OCI-LY7 (cell line): ENCODE results near the gene ACSS1. TPM values are rescaled to one million over a fixed set of nuclear protein-coding genes. Genes with fewer than 3 reads are reported as not detected.

Source experiments
- BruUV-seq: library from RNA; stranded (reverse); fragments of 400-500 nt; replicated peaks from 2 replicates; lab custom pipeline; 2021; lab: Mats Ljungman, UMichigan
- CTCF ChIA-PET: fragments of 300-600 bp; sonication (Branson Sonifier 250); formaldehyde crosslinking; loops from one replicate; lab custom pipeline; 2022; ENCODE audit warnings: antibody characterized with exemption; ENCODE audit not compliant: unreplicated experiment; lab: Charles Lee
- POLR2A ChIA-PET: fragments of 300-600 bp; sonication (Branson Sonifier 250); formaldehyde crosslinking; loops from one replicate; lab custom pipeline; 2022; ENCODE audit warnings: antibody characterized with exemption; lab: Charles Lee
- DNase-seq: peaks from one replicate; pipeline ENCODE4 v3.0.0-alpha.2; 2015; ENCODE audit warnings: low spot score
- H2AFZ ChIP-seq: fragments of 200-600 bp; sonication (generic), shearing (Covaris generic); 2 replicates; pipeline ENCODE4 v1.6.1; 2014; ENCODE audit warnings: mild to moderate bottlenecking, antibody characterized with exemption, low read length, moderate library complexity
- H3K27ac ChIP-seq: fragments of 200-600 bp; sonication (generic); 2 replicates; pipeline ENCODE4 v1.5.1; 2014; ENCODE audit warnings: mixed run types, low read depth, mild to moderate bottlenecking, moderate library complexity, low read length, inconsistent platforms; ENCODE audit not compliant: poor library complexity, severe bottlenecking
- H3K36me3 ChIP-seq: fragments of 200-600 bp; sonication (generic); 2 replicates; pipeline ENCODE4 v1.6.1; 2014; ENCODE audit warnings: mild to moderate bottlenecking, antibody characterized with exemption, low read length, moderate library complexity, mixed read lengths; ENCODE audit not compliant: insufficient read depth
- H3K4me1 ChIP-seq: fragments of 200-600 bp; sonication (generic); 2 replicates; pipeline ENCODE4 v1.5.1; 2014; ENCODE audit warnings: mild to moderate bottlenecking, low read length; ENCODE audit not compliant: insufficient read depth, poor library complexity, severe bottlenecking
- H3K4me2 ChIP-seq: fragments of 200-600 bp; sonication (generic); 2 replicates; pipeline ENCODE4 v1.6.1; 2014; ENCODE audit warnings: mild to moderate bottlenecking, low read length
- H3K4me3 ChIP-seq: fragments of 200-600 bp; sonication (generic); 2 replicates; pipeline ENCODE4 v1.5.1; 2014; ENCODE audit warnings: mild to moderate bottlenecking, low read depth, low read length; ENCODE audit not compliant: poor library complexity, severe bottlenecking
- H3K79me2 ChIP-seq: fragments of 200-600 bp; sonication (generic); 2 replicates; pipeline ENCODE4 v1.6.1; 2016; ENCODE audit warnings: low read depth, mild to moderate bottlenecking, low read length, moderate library complexity, mixed read lengths; ENCODE audit not compliant: insufficient read depth
- H3K9me2 ChIP-seq: fragments of 200-600 bp; sonication (generic); 2 replicates; pipeline ENCODE4 v1.6.1; 2016; ENCODE audit warnings: mild to moderate bottlenecking, low read length, mixed read lengths; ENCODE audit not compliant: insufficient read depth
- H3K9me3 ChIP-seq: fragments of 200-600 bp; sonication (generic); 2 replicates; pipeline ENCODE4 v1.6.1; 2014; ENCODE audit warnings: mild to moderate bottlenecking, mixed run types, low read length, mixed read lengths
- H4K20me1 ChIP-seq: fragments of 200-600 bp; sonication (generic); 2 replicates; pipeline ENCODE4 v1.6.1; 2014; ENCODE audit warnings: mild to moderate bottlenecking, antibody characterized with exemption, low read length, moderate library complexity, mixed read lengths; ENCODE audit not compliant: insufficient read depth
- CTCF ChIP-seq: fragments of 200-600 bp; sonication (generic); conservative IDR thresholded peaks from 2 replicates; pipeline ENCODE4 v1.5.1; 2014; ENCODE audit warnings: mild to moderate bottlenecking, antibody characterized with exemption, low read length, moderate library complexity, mixed read lengths
- EZH2phosphoT487 ChIP-seq: fragments of 200-600 bp; sonication (generic); IDR thresholded peaks from 2 replicates; pipeline ENCODE4 v1.6.1; 2018; ENCODE audit warnings: low read depth, borderline replicate concordance, mild to moderate bottlenecking, mixed run types, antibody characterized with exemption, low read length, moderate library complexity, mixed read lengths
- intact Hi-C: fragments of 100-400 bp; cut with micrococcal nuclease; formaldehyde crosslinking; loops from one replicate; pipeline ENCODE4 v1.10.0; 2022; ENCODE audit not compliant: unreplicated experiment
- total RNA-seq, 2 experiments: library from RNA; depleted of rRNA in 1 of 2; stranded (reverse); fragments of >200 nt in 1 of 2; shearing (Covaris generic) in 1 of 2; gene quantifications; 2 replicates each; pipeline ENCODE4 v1.2.3, GENCODE V29; 2014 to 2022

ACSS1 gene
- total RNA-seq, 2 experiments from 2014 or later, result 0.35 to 0.40 TPM

DNA sequence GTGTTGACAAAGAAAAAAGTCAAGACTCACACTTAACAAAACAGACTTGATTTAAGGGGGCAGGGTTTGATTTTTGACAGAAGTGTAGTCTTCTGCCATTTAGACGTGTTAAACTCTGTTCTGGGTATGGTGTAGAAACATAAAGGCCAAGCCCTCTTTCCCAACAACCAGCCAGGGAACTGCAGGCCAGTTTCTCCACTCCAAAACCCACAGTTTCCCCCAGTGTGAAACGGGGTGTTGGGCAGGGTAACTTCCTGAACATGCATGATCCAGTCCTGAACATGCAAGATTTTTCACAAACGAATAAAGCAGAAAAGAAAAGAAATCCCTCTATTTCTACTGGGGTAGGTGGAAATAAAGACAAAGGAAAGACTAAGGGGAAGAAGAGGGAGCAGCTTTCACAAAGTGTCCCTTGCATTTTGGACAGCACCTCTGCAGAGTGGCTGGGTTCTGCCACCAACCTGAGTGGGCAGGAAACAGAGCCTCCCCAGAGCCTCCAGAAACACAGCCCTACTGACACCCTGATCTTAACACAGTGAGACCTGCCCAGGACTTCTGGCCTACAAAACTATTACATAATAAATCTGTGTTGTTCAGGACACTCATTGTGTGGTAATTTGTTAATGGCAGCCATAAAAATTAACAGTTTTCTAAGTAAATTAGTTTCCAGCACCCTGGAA is 72.8 kb downstream of the ACSS1 start:
- intact Hi-C loops, result no loop called here
- no peak overlapping the region for H3K4me2 ChIP-seq
- BruUV-seq, result no TSS peak
- ChIA-PET POLR2A (no interaction called here), CTCF (no interaction called here)
- H3K27ac ChIP-seq, result no peak overlapping the region
- no peak for TF ChIP-seq CTCF
- TF ChIP-seq EZH2phosphoT487, result no peak
- peaks cover 6% of the 10 kb centered on the region; the same call in 1 of the 2 replicates for H4K20me1 ChIP-seq
- peaks cover 53% of the 10 kb centered on the region for H3K36me3 ChIP-seq
- no peak overlapping the region for H2AFZ ChIP-seq
- no peak for DNase-seq
- no peaks in the 10 kb centered on the region for H3K4me1 ChIP-seq
- no peaks in the 10 kb centered on the region for H3K9me3 ChIP-seq
- H3K79me2 ChIP-seq, result peaks cover 3% of the 10 kb centered on the region; the same call in 1 of the 2 replicates
- no peaks in the 10 kb centered on the region for H3K9me2 ChIP-seq
- H3K4me3 ChIP-seq, result no peak overlapping the region

GRCh38 chr20:24983896-24984295 is 74.0 kb downstream of the ACSS1 start:
- no peak overlapping the region for H3K4me2 ChIP-seq
- no peak overlapping the region for H2AFZ ChIP-seq
- no peak for DNase-seq
- POLR2A ChIA-PET, result no interaction called here
- no peaks in the 10 kb centered on the region for H3K79me2 ChIP-seq
- no peak for TF ChIP-seq CTCF
- TF ChIP-seq EZH2phosphoT487, result no peak
- H3K4me1 ChIP-seq, result no peaks in the 10 kb centered on the region
- H3K36me3 ChIP-seq, result peaks cover 63% of the 10 kb centered on the region
- peaks cover 6% of the 10 kb centered on the region; the same call in 1 of the 2 replicates for H4K20me1 ChIP-seq
- CTCF ChIA-PET, result no interaction called here
- H3K9me2 ChIP-seq, result no peaks in the 10 kb centered on the region
- H3K4me3 ChIP-seq, result no peak overlapping the region
- H3K27ac ChIP-seq, result no peak overlapping the region
- no TSS peak for BruUV-seq
- intact Hi-C loops, result no loop called here
- H3K9me3 ChIP-seq, result no peaks in the 10 kb centered on the region

DNA sequence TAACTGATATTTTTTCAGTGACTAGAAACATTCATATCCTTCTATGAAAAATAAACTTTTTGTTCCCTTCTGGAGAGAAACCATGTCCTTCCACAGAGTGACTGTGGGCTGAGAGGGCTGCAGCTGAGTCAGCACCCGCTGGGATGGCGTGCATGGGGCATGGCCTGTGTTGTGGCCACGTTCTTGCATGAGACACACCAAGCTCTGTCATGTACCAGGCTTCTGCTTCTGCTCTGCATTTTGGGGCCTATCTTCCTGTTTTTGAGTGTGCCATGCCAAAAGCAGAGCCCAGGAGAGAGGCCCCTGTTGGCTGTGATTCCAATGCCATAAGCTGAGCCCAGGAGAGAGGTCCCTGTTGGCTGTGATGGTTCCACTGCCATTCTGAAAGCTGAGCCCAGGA is 76.1 kb downstream of the ACSS1 start:
- Histone ChIP-seq H3K9me3 (no peaks in the 10 kb centered on the region), H4K20me1 (peaks cover 2% of the 10 kb centered on the region; the same call in 1 of the 2 replicates), H3K4me3 (no peak overlapping the region), H3K79me2 (no peaks in the 10 kb centered on the region), H3K9me2 (no peaks in the 10 kb centered on the region), H3K4me2 (no peak overlapping the region), H3K27ac (no peak overlapping the region), H3K36me3 (peaks cover 70% of the 10 kb centered on the region), H2AFZ (no peak overlapping the region), H3K4me1 (no peaks in the 10 kb centered on the region)
- ChIA-PET POLR2A (no interaction called here), CTCF (no interaction called here)
- BruUV-seq, result no TSS peak
- intact Hi-C loops, result no loop called here
- DNase-seq, result no peak
- TF ChIP-seq EZH2phosphoT487 (no peak), CTCF (no peak)
